ENCODE data around the gene KLHL26.

Gene KLHL26

DNA sequence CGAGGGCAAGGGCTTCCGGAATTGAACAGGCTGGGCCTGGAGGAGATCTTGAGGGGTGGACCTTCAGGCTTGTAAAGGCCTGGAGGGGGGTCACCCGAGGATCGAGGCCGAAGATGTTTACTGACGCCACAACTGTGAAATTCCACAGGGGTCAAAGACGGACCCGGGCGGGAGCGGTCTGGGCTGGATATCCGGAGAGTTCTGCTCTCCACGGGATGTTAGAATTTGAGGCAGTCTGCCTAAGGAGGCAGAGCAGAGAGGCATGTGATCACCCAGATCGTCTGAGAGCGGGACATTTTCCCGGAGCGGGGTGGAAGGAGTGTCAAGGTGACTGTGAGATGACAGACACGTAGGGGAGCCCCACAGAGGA is 13.2 kb downstream of the KLHL26 start:
- DNase-seq: no peak

DNA sequence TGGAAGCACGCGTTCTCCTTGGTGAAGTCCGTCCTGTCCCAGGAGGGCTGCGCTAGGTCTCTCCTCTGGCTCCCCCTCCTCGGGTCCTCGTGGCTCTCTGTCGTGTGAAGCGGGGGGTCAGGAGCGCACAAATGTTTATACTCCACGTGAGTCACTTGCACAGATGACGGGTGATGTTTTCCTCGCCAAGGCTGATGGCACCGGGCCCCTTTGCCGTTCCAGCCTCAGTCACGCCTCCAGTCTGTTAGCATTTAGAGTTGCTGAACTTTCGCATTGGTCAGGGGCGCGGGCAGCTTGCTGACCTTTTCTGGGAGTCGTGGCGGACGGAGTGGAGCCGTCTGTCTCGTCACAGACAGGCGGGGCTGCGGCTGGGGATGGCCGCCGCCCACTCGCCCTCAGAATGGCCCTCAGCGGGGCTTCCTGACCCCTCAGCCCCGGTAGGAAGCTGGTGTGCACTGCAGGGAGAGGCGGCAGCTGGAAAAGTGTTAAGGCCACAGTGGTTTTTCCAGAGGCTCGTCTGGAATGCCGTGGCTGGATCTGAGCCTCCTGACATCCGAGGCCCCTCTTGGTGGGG is 13.7 kb downstream of the KLHL26 start:
- DNase-seq: no peak

DNA sequence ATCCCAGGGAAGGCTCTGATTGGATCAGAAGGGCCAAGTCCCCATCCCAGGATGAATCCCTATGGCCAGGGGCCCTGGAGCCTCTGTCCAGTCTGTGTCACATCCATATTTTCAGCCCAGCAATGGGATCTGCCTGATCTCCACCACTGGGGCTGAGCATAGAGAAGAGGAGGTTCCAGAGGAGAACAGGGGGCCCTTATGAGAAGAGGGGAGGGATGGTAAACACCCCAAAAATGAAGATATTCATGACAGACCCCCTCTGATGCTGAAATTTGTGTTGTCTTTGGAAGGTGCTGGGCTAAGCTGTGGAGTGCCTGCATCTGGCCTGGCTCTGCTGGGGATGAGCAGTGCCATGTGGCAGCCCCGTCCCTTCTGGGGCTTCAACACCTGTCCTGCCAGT is 14.5 kb downstream of the KLHL26 start:
- DNase-seq: no peak

DNA sequence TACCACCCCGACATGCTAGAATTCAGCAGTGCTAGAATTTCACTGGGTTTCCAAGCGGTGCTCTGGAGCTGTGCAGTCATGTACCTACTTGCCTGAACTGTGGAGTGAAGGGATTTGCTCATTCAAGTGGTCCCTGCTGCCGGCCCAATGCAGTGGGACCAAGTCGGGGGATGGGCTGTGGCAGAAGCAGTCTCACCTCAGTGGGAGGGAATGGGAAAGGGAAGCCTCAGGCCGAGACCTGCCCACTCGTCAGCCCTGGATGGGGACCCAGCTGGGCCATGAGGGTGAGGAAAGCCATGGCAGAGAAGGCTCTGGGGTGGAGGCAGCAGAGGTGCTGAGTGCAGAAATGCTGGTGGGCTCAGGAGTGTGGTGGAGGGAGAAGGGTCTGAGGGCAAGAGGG is 14.9 kb downstream of the KLHL26 start:
- no peak for DNase-seq

DNA sequence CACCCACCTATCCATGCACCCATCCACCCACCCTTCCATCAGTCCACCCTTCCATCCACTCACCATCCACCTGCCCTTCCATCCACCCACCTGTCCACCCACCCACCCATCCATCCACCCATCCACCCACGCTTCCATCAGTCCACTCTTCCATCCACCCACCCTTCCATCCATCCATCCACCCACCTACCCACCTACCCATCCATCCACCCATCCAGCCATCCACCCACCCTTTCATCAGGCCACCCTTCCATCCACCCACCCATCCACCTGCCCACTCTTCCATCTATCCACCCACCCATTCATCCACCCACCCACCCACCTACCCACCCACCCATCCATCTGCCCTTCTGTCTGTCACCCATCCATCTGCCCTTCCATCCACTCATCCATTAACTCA is 17.0 kb downstream of the KLHL26 start:
- no peak for DNase-seq

DNA sequence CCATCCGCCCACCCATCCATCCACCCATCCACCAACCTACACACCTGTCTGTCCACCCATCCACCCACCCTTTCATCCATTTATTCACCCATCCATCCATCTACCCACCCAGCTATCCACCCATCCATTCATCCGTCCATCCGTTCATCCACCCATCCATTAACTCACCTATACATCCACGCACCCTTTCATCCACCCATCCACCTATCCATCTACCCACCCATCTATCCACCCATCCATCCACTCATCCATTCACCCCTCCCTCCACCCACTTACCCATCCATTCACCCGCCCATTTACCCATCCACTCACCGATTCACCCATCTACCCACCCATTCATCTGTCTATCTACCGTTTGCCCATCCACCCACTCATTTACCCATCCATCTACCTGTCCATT is 17.6 kb downstream of the KLHL26 start:
- no peak for DNase-seq

DNA sequence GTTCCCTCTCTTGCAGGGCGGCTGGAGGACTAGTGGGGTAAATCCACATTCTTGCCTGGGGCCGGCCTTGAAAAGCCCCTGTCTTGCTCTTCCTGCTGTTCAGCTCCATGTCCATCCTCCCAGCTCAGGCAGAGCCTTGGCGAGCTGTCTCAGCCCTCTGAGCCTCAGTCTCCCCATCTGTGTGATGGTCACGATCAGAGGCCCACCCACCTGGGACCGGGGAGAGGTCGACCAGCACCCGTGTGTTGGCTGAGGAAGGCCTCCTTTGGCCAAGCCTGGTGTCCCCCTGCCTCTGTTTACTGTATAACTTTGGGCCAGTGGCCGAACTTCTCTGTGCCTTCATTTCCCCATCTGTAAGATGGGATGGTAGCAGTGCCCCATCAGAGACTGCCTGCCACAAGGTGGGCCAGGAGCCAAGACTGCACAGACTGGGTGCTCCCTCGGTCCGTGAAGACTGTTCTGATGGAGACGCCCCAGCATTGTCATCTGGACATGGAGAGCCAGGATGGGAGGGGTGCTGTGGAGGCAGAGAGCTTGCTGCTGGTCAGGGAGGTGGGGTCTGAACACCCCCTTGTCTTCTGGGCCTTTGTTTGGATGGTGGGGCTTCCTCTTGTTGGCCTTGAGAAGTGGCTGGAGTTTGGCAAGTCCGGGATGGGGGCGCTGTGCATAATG is 18.5 kb downstream of the KLHL26 start:
- no peak for DNase-seq

DNA sequence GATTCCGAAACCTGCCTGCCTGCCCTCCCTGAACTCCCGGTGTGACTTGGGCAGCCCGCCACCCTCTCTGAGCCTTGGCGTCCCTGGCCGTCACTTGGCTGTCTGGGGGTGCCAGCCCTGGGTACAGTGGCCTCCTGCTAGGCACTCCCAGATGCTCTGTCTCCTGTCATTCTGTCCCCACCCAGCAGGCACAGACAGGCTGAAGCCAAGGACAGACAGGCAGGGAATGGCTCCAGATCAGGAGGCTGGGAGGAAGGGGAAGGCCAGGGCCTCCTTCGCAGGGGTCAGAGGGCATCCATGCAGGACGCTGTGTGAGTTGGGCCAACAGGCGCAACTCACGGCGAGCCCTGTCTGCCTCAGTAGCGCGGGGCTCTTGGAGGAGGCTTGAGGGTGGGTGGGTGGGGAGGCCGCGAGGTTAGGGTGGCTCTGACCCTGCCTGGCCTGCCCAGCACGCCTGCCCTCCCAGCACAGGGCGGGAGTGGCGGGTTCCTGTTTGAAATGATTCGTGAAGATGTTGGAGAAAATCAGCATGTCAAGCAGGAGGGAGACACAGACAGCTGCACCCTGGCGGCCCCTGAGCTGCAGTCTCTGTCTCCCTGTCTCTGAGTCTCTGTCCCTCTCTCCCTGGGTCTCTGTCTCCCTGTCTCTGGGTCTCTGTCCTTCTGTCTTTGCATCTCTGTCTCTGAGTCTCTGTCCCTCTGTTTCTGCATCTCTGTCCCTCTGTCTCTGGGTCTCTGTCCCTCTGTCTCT is 19.7 kb downstream of the KLHL26 start:
- no peak for DNase-seq

DNA sequence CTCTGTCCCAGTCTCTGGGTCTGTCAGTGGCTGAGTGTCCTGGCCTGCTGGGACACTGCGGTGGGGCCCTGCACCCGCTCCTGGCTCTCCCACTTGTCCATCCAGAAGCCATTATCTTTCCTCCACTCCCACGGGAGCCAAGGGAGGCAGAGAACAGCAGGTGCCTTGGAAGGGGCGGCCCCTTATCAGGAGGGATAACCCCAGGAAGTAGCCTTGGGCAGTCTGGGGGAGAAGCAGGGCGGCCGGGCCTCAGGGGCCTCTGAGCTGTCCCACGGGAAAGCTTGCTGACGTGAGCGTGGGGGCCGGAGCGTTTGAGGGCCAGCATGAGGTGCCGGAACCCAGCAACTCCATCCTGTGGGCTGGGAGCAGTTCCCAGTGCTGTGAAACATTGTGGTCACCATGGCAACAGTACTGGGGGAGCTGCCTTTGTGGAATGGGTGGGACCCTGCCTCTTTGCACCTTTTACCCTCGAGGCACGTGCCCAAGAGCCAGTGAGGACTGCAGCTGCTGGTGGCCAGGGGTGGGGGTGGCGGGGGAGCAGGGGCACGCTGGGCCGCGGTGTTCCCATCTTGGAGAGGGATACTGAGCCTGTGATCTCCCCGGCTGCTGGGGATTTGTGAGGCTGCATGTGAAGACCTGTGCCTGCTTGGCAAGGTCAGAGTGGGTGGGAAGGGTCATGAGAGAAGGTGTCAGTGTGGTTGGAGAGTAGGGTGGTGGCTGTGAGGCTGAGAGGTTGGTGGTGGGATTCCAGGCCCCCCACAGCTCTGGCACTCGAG is 20.9 kb downstream of the KLHL26 start:
- no peak for DNase-seq

DNA sequence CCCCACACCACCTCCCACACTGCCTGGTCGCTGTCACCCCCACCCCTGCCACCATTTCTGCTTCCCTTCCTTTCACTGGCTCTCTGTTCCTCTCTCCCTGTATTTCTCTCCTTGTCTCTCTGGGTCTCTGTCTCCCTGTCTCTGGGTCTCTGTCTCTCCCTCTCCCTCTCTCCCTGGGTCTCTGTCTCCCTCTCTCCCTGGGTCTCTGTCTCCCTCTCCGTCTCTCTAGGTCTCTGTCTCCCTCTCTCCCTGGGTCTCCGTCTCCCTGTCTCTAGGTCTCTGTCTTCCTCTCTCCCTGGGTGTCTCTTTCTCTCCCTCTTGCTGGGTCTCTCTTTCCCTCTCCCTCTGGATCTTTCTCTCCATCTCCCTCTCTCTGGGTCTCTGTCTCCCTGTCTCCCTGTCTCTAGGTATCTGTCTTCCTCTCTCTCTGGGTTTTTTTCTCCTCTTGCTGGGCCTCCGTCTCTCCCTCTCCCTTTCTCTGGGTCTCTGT is 21.6 kb downstream of the KLHL26 start:
- DNase-seq: no peak

DNA sequence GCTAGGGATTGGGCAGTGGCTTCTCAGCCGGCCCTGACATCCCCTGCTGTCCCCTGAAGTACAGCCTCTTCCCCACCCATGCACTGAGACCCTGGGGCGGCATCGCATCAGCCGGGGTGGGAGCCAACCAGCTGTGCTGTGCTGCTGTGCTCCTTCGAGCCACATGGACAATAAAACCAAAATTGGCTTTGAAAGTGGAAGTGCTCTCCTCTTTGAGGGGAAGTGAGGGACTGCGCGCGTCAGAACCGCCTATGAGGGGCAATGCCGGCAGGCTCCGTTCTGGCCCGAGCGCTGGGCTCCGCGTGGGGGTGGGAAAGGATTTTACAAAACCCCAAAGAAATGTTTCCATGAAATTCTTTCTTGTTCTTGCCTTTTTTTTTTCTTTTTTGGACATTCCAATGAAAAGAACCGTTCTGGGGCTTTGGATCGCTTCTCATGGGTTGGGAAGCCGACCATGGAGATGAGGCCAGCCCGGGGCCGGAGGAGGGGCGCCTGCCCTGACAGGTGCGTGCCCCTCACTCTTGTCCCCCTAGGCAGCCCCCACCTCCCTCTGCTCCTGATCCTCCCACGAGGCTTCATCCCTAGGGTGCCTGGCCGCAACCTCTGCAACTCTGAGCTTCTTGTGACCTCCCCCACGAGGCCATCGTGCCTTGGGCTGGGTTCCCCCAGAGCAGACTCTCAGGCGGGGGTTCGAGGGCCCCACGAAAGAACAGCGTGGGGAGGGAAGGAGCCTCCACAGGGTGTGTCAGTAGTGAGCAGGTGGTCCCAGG is 22.6 kb downstream of the KLHL26 start:
- no peak for DNase-seq

DNA sequence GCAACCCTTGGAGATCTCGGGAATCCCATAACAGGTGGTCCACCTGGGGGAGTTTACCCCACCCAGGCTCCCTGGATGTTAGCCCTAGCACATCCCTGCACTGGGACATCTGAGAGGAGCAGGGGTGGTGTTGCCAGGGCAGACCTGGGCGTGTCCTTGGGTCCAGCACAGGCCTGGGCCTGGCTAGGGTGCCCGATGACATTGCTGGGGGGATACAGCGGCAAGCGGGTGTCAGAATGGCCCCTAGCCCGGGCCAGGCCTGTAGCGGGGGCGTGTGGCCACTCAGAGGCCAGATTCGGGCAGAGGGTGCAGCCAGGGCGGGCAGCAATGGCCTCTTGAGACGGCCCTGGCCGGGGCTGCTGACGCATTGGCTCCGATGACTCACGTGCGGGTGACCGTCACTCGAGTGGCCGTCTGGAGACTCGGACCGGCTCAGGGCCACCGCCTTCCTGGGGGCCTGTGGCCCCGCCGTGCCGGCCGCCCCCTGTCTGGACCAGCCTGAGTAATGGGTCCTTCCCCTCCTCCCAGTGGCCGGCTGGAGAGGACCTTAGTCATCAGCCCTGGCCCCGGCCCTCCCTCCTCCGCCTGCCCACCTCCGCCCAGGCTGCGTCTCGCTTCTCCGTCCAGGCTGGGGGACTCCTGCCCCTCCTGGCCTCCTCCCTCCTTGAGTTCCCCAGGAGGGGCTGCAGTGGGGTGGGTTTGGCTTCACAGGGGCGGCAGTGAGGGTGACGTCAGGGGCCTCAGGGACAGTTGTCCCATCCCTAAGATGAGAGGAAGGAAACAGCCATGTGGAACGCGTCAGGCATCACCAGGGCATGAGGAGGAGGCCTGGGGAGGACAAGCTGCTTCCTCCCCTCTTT is 23.5 kb downstream of the KLHL26 start:
- DNase-seq: no peak

DNA sequence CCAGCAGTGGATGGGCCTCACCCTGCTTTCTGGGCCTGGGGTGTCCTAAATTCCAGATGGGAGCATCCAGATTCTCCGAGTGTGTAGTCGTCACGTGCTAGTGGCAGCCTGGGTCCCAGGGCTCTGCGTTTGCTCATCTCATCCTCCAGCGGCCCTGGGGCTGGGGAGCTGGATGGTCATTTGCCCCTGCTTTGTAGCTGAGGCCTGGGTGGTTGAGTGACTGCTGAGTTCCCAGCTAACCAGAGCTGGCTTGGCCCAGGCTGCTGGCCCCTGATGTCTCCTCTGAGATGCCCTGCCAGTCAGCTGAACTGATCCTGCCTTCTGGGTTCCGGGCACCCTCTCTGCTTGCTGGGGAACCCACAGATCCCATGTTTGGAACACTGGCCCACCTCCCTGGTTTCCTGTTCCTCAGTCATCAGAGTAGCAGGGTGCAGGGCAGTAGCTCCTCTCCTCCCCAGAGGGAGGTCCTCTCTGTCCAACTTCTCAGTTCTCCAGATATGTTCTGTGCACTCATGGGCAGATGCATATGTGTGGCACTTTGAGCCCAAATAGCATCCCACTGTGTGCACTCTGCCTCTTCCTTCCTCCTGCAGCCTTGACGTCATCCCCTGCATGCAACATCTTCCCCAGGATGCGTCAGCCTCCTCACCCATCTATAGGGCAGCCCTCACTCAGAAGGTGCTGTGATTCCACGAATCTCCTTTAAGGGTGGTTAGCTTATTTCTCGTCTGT is 24.3 kb downstream of the KLHL26 start:
- DNase-seq: no peak

DNA sequence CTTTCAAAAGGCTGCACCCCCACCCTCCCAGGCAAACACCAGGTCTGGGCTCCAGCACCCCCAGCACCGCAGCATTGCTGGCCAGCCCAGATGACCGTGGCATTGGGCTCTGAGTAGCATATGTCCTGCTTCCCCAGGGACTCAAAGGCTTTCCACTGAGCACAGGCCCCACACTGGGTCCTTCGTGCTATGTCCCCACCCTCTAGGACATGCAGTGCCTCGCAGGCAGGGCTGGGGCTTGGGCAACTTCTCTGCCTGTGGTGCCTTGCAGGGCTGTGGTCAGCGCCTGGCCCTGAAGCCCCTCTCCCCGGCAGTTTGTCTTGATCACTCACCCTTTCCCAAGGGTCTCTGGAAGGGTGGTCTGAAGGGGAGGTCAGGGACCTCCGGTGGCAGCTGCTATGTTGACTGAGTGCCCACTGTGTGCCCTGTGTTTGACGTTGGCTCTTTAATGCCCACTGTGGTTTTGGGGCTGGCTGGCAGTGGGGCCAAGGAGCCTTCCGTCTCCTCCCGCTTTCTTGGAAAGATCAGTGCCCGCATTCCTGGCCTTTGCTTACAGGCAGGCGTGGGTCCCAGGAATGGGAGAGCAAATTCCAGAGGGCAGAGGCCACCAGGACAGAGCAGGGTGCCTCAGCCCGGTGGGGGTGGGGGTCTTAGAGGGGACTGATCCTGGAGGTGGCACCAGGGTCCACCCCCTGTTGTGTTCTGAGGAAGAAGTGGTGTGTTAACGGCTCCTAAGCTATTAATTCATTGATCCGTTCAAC is 26.3 kb downstream of the KLHL26 start:
- no peak for DNase-seq

DNA sequence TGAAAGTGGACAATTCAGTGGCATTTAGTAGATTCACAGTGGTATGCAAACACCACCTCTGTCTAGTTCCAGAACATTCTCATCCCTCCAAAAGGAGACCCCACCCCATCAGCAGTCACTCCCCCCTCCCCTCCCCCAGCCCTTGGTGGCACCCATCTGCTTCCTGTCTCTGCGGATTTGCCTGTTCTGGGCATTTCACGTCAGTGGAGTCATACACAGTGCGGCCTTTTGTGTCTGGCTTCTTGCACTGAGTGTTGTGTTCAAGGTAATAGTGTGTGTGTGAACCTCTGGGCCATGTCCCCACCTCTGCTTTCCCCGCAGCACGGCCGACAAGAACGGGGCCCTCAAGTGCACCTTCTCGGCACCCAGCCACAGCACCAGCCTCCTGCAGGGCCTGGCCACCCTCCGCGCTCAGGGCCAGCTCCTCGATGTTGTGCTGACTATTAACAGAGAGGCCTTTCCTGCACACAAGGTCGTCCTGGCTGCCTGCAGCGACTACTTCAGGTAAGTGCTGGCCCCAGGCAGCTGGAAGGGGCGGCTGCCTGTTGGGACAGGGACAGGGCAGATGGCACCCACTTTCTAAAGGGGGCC is 27.2 kb downstream of the KLHL26 start:
- no peak for DNase-seq

DNA sequence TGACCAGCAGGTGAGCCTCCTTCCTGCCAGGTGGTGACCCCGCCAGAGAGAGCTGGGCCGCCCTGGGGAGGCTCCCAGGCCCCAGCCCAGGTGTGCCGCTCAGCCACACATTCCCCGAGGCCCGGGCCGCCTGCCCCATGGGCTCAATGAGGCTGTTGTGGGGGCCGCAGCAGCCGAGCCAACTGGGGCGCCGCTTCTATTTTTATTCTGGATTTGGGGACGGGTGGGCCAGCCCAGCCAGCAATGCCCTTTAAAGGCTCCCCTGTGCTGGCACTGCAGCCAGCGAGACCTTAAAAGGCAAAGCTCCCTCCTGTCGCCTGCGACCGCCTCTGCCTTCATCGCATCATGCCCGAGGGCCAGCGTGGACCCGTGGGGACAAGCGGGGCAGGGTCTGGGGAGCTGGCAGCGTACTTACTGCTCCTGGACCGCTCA is 29.0 kb downstream of the KLHL26 start:
- DNase-seq: no peak

DNA sequence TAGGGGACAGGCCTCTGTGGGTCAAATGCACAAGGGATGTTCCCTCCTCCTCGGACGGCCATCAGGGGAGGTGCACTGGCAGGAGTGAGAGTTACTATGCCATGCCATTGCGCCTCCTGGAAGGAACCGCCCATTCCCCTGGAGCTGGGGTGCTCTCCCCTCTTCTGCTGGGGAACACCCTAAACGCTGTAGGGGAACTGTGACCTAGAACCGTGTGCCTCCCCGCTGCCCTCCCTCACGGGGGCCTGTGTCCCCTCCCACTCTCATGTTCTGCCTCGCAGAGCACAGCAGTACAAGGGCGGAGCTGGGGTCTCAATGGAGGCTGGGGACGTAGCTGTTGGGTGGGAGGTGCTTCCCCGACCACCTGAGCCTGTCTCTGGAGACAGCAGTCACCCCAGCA is 29.5 kb downstream of the KLHL26 start:
- DNase-seq: no peak

DNA sequence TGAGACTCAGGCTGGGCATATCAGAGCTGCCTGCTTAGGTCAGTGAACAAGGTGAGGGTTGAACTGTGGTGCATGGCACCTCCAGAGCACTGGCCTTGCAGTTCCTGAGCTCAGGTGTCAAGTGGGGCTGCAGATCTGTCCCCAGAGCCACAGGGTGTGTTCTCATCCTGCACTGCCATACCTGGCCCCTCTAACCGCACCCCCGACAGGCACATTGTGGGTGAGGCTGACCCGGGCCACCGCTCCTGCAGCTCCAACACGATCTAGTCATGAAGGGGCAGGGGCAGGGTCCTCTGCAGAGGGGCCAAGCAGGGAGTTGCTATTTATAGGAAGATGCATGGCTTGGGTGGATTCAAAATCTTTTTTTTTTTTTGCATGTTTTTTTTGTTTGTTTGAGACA is 30.0 kb downstream of the KLHL26 start:
- no peak for DNase-seq

DNA sequence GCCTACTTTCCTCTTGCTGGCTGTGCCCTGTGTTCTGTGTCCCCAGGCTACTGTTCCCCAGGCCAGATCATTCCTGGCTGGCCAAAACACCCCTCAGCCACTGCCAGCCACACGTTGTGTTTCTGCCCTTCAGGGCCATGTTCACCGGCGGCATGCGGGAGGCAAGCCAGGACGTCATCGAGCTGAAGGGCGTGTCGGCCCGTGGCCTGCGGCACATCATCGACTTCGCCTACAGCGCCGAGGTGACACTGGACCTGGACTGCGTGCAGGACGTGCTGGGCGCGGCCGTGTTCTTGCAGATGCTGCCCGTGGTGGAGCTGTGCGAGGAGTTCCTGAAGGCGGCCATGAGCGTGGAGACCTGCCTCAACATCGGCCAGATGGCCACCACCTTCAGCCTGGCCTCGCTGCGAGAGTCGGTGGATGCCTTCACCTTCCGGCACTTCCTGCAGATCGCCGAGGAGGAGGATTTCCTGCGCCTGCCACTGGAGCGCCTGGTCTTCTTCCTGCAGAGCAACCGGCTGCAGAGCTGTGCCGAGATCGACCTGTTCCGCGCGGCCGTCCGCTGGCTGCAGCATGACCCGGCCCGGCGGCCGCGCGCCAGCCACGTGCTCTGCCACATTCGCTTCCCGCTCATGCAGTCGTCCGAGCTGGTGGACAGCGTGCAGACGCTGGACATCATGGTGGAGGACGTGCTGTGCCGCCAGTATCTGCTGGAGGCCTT is 30.9 kb downstream of the KLHL26 start:
- DNase-seq: no peak
